ENCODE data around the gene GLG1. TPM values are rescaled to one million over a fixed set of nuclear protein-coding genes. Genes with fewer than 3 reads are reported as not detected.
"Not testable (repeated sequence)": the region's sequence is repeated elsewhere in the genome, so short reads cannot be mapped to it uniquely, and the experiment has no call there.

Gene GLG1
- polyA plus RNA-seq, 5 donors = 114 to 143 (median 128) TPM

DNA sequence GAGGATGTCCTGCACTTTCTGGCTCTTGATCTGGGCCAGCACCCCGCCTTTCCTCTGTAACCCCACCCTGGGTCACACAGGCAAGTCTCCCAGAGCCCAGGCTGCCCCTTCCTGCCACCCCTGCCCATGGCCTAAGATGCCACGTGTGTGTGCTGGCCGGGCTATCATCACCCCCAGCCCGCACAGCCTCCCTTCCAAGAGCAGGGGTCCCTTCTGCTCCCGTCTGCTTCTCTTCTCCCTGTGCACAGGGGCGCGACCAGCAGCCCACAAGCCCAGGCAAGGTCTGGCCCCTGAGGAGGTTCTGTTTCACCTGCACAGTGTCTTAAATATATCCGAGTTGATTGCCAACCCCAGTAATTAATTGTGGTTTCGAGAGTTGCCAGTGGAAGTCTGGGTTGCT is 195.9 kb downstream of the GLG1 start:
- DNase-seq = not testable (repeated sequence)

GRCh38 chr16:74410057-74410957 is 196.6 kb downstream of the GLG1 start:
- not testable (repeated sequence) for DNase-seq

DNA sequence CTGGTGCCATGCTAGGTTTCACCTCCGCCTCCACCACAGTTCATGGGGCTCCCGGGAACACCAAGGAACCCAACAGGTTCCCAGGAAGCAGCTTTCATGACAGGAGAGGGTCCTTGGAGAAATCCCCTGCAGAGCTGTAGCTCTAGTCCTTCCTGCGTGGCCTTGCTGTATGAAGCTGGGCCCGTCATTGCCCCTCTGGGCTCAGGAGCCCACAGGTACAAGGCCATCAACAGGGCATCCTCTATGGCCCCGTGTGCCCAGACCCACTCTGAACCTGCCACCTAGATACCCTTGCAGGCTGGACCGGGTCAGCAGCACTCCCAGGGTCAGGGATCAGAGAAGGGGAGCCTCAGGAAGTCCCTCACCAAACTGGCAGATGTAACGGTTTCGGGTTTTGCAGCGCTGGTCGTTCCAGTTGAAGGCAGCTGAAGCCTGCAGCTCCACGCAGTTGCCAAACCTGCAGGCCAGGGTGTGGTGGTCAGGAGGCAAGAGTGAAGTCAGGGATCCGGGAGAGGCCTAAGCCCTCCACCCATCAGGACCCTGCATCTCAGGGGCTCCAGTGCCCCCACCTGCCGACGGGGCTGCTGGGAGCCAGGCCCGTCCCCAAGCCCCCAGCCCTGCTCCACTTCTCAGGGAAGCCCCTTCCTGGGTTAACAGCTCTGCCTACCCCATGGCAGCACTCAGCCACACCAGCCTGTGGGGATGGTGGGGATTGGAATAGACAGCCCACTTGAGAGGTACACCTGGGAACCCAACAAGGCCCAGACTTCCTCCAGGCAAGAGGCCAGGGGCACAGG is 197.5 kb downstream of the GLG1 start:
- DNase-seq = not testable (repeated sequence)

- DNase-seq = peak in 1 of 2 donors; percentile 34
Measured at GRCh38 chr16:74407362-74407705, 199.6 kb downstream of the GLG1 start.

DNA sequence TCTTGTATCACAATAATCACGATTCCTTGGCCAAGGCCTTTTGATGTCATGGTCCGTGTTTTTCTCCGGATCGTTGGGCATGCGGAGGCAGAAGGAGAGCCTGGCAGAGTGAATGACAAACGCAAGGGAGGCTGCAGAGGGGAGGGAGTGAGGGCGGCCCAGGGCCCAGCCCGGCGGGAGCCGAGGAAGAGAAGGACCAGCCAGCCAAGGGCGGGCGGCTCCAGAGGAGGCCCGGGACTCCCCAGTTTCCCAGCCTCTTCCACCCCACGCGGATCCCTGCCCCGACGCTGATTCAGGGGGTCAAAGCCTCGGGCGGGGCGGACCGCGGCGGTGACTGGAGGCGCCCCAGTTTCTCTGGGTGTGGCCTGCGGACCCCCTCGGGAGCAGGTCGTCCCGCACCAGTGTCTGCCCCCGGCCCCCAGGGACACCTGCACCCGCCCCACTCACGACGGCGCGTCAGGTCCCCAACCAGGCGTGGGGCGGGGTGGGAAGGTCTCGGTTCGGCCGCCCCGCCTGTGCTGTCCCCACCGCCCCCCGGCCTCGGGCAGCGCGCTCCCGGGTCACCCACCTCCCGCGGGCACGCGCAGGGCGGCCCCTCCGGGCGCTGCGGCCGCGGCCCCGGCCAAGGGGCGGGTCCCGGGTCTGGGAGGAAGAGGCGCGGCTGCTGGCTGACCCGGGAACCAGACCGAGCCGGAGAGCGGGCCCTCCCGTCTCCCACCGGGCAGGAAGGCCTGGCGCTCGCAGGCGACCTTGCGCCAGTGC is 200.1 kb downstream of the GLG1 start:
- not testable (repeated sequence) for DNase-seq

GRCh38 chr16:74404148-74404933 is 202.6 kb downstream of the GLG1 start:
- DNase-seq = not testable (repeated sequence)

GRCh38 chr16:74400238-74400637 is 206.7 kb downstream of the GLG1 start:
- not testable (repeated sequence) for DNase-seq

GRCh38 chr16:74398212-74398895 is 208.6 kb downstream of the GLG1 start:
- not testable (repeated sequence) for DNase-seq

Other genes starting within 250 kb of the GLG1 start
- gene NPIPB15, start 230.8 kb downstream of the GLG1 start, polyA plus RNA-seq (ENCODE audit: insufficient read depth in 1 of 5, insufficient read length in 5 of 5, low replicate concordance in 1 of 5) = 10 to 100 TPM in 3 of 5 donors, 1 to 10 TPM in 2; 2.7 to 13.8 (median 10.0) TPM
- 1 to 10 TPM in 2 of 5 donors, under 1 TPM in 3; 0.14 to 1.8 (median 0.95) TPM for gene CLEC18B, start 185.6 kb downstream of the GLG1 start, polyA plus RNA-seq (ENCODE audit: insufficient read depth in 1 of 5, insufficient read length in 5 of 5, low replicate concordance in 1 of 5)
- gene RFWD3, start 59.8 kb upstream of the GLG1 start, polyA plus RNA-seq (ENCODE audit: insufficient read depth in 1 of 5, insufficient read length in 5 of 5, low replicate concordance in 1 of 5) = 10 to 100 TPM; 19.2 to 27.4 (median 24.5) TPM
- 1 to 10 TPM; 4.7 to 6.0 (median 5.9) TPM for gene MLKL, start 93.7 kb upstream of the GLG1 start, polyA plus RNA-seq (ENCODE audit: insufficient read depth in 1 of 5, insufficient read length in 5 of 5, low replicate concordance in 1 of 5)
- 1 to 10 TPM; 3.4 to 5.5 (median 4.4) TPM for gene FA2H, start 167.7 kb upstream of the GLG1 start, polyA plus RNA-seq (ENCODE audit: insufficient read depth in 1 of 5, insufficient read length in 5 of 5, low replicate concordance in 1 of 5)